GM23248 (cell line): ENCODE results near the gene ADAM12. TPM values are rescaled to one million over a fixed set of nuclear protein-coding genes. Genes with fewer than 3 reads are reported as not detected.

Experiments used
- DNase-seq: peaks from one replicate; pipeline ENCODE4 v3.0.0-alpha.2; 2015
- H2AFZ ChIP-seq: fragments of 200-600 bp; sonication (generic); 2 replicates; pipeline ENCODE4 v1.6.1; 2016; ENCODE audit warnings: antibody characterized with exemption
- H3F3A ChIP-seq: fragments of 200-600 bp; sonication (generic); 2 replicates; pipeline ENCODE4 v1.6.1; 2016; ENCODE audit warnings: mild to moderate bottlenecking, antibody characterized with exemption, mixed run types; ENCODE audit not compliant: insufficient read depth
- H3K27ac ChIP-seq: fragments of 200-600 bp; sonication (generic); 2 replicates; pipeline ENCODE4 v1.5.1; 2016; ENCODE audit warnings: mild to moderate bottlenecking
- H3K27me3 ChIP-seq: fragments of 200-600 bp; sonication (generic); replicated peaks from 2 replicates; pipeline ENCODE4 v1.6.1; 2016; ENCODE audit warnings: mild to moderate bottlenecking; ENCODE audit not compliant: insufficient read depth
- H3K36me3 ChIP-seq: fragments of 200-600 bp; sonication (generic); 2 replicates; pipeline ENCODE4 v1.6.1; 2016; ENCODE audit warnings: low read depth, mild to moderate bottlenecking
- H3K4me1 ChIP-seq: fragments of 200-600 bp; sonication (generic); 2 replicates; pipeline ENCODE4 v1.6.1; 2016; ENCODE audit warnings: mild to moderate bottlenecking; ENCODE audit not compliant: insufficient read depth
- H3K4me2 ChIP-seq: fragments of 200-600 bp; sonication (generic); one replicate; pipeline ENCODE4 v1.6.1; 2016; ENCODE audit warnings: mild to moderate bottlenecking; ENCODE audit not compliant: unreplicated experiment
- H3K4me3 ChIP-seq: fragments of 200-600 bp; sonication (generic); 2 replicates; pipeline ENCODE4 v1.5.1; 2016; ENCODE audit warnings: mild to moderate bottlenecking
- H3K79me2 ChIP-seq: fragments of 200-600 bp; sonication (generic); 2 replicates; pipeline ENCODE4 v1.6.1; 2016; ENCODE audit warnings: mild to moderate bottlenecking; ENCODE audit not compliant: insufficient read depth
- H3K9ac ChIP-seq: fragments of 200-600 bp; sonication (generic); 2 replicates; pipeline ENCODE4 v1.6.1; 2016; ENCODE audit warnings: mild to moderate bottlenecking
- H3K9me2 ChIP-seq: fragments of 200-600 bp; sonication (generic); 2 replicates; pipeline ENCODE4 v1.6.1; 2016; ENCODE audit warnings: mixed run types, mild to moderate bottlenecking, moderate library complexity; ENCODE audit not compliant: insufficient read depth
- H3K9me3 ChIP-seq: fragments of 200-600 bp; sonication (generic); one replicate; pipeline ENCODE4 v1.6.1; 2017; ENCODE audit warnings: low read depth
- H4K20me1 ChIP-seq: fragments of 200-600 bp; sonication (generic); 2 replicates; pipeline ENCODE4 v1.6.0; 2016; ENCODE audit not compliant: insufficient read depth
- EZH2 ChIP-seq: fragments of 200-600 bp; sonication (generic); IDR thresholded peaks from 2 replicates; pipeline ENCODE4 v1.6.1; 2018; ENCODE audit warnings: antibody characterized with exemption, mild to moderate bottlenecking; ENCODE audit not compliant: insufficient read depth, poor library complexity, severe bottlenecking
- EZH2phosphoT487 ChIP-seq: fragments of 200-600 bp; sonication (generic); IDR thresholded peaks from 2 replicates; pipeline ENCODE4 v1.6.1; 2018; ENCODE audit warnings: antibody characterized with exemption, moderate library complexity, mild to moderate bottlenecking, low read depth; ENCODE audit not compliant: insufficient read depth
- WGBS, 2 experiments: methylation state at CpG; one replicate each; pipeline ENCODE4 v1.1.6; 2015 to 2017; ENCODE audit warnings: low lambda C conversion rate in 2 of 2, low coverage in 1 of 2; ENCODE audit errors: missing lambda C conversion rate in 2 of 2; 5-methylcytosine and 5-hydroxymethylcytosine counted together
- in situ Hi-C: fragments of 300-500 bp; cut with MboI; formaldehyde crosslinking; loops from 2 replicates; pipeline ENCODE4 v1.15.0; 2020
- polyA plus RNA-seq: library from polyadenylated mRNA; unstranded; fragments of >200 nt; fragmentation: Nextera tagmentation; extraction: Ambion mirVana; gene quantifications from 2 replicates; pipeline ENCODE4 v1.2.1, GENCODE V29; 2016
- total RNA-seq: library from RNA; depleted of rRNA; stranded (reverse); fragments of >200 nt; shearing (Covaris generic); gene quantifications from 2 replicates; pipeline ENCODE4 v1.2.3, GENCODE V29; 2014

The ADAM12 gene
- total and polyA plus RNA-seq, 2 experiments from 2014 or later, result 58.4 to 127 TPM

- no peaks in the 10 kb centered on the region for H3K9me2 ChIP-seq
- no peaks in the 10 kb centered on the region for H3F3A ChIP-seq
- H2AFZ ChIP-seq, result no peak overlapping the region
- H3K4me1 ChIP-seq, result peaks cover 8% of the 10 kb centered on the region
- H3K27ac ChIP-seq, result no peak overlapping the region
- no peaks in the 10 kb centered on the region for H3K36me3 ChIP-seq
- no peaks in the 10 kb centered on the region for H3K79me2 ChIP-seq
- WGBS, 2 experiments, result 77 to 83% methylated on average over 2 of the region's 2 CpGs
- peak; percentile 61 for DNase-seq
- no peak overlapping the region for H3K4me3 ChIP-seq
- no peaks in the 10 kb centered on the region for H3K9me3 ChIP-seq
- H3K9ac ChIP-seq, result no peak overlapping the region
- TF ChIP-seq EZH2phosphoT487 (no peak), EZH2 (no peak)
- H4K20me1 ChIP-seq, result no peaks in the 10 kb centered on the region
- H3K4me2 ChIP-seq, result no peak overlapping the region
- in situ Hi-C loops, result no loop called here
- H3K27me3 ChIP-seq, result no peaks in the 10 kb centered on the region
Measured at GRCh38 chr10:126407831-126408230, 19.6 kb upstream of the ADAM12 start.

GRCh38 chr10:126405239-126405775, 17.0 kb upstream of the ADAM12 start:
- Histone ChIP-seq H3K4me2 (no peak overlapping the region), H3K79me2 (no peaks in the 10 kb centered on the region), H3F3A (no peaks in the 10 kb centered on the region)

GRCh38 chr10:126402721-126403695, 14.7 kb upstream of the ADAM12 start:
- DNase-seq, result no peak
- no peak overlapping the region for H3K4me2 ChIP-seq
- 95 to 96% methylated on average over 7 of the region's 7 CpGs for WGBS, 2 experiments
- no peak overlapping the region for H3K9ac ChIP-seq
- no peaks in the 10 kb centered on the region for H3K9me2 ChIP-seq
- H3K27ac ChIP-seq, result no peak overlapping the region
- in situ Hi-C loops, result no loop called here
- H3K79me2 ChIP-seq, result no peaks in the 10 kb centered on the region
- H3K9me3 ChIP-seq, result no peaks in the 10 kb centered on the region
- no peaks in the 10 kb centered on the region for H3K27me3 ChIP-seq
- H4K20me1 ChIP-seq, result no peaks in the 10 kb centered on the region
- no peaks in the 10 kb centered on the region for H3K36me3 ChIP-seq
- peaks cover 13% of the 10 kb centered on the region; the same call in 1 of the 2 replicates for H3F3A ChIP-seq
- no peak for TF ChIP-seq EZH2
- no peak overlapping the region for H2AFZ ChIP-seq
- no peak overlapping the region for H3K4me3 ChIP-seq
- H3K4me1 ChIP-seq, result peaks cover 20% of the 10 kb centered on the region

More at GRCh38 chr10:126405239-126405775, 17.0 kb upstream of the ADAM12 start:
- 97 to 98% methylated on average over 6 of the region's 6 CpGs for WGBS, 2 experiments
- no peak overlapping the region for H3K4me3 ChIP-seq
- DNase-seq, result no peak
- no peaks in the 10 kb centered on the region for H3K36me3 ChIP-seq
- no peaks in the 10 kb centered on the region for H4K20me1 ChIP-seq
- in situ Hi-C loops, result no loop called here
- peaks cover 8% of the 10 kb centered on the region for H3K4me1 ChIP-seq
- H3K27ac ChIP-seq, result no peak overlapping the region
- no peaks in the 10 kb centered on the region for H3K9me3 ChIP-seq
- H3K9ac ChIP-seq, result no peak overlapping the region
- TF ChIP-seq EZH2phosphoT487, result no peak
- TF ChIP-seq EZH2, result no peak
- H3K27me3 ChIP-seq, result no peaks in the 10 kb centered on the region
- H3K9me2 ChIP-seq, result no peaks in the 10 kb centered on the region
- no peak overlapping the region for H2AFZ ChIP-seq

GRCh38 chr10:126400641-126401040, 12.4 kb upstream of the ADAM12 start:
- Histone ChIP-seq H3K9me3 (no peaks in the 10 kb centered on the region), H3K36me3 (no peaks in the 10 kb centered on the region), H3K27ac (no peak overlapping the region), H3K4me1 (peaks cover 25% of the 10 kb centered on the region), H3K9ac (no peak overlapping the region), H3K27me3 (no peaks in the 10 kb centered on the region), H3K79me2 (no peaks in the 10 kb centered on the region), H3K9me2 (no peaks in the 10 kb centered on the region), H2AFZ (no peak overlapping the region), H4K20me1 (no peaks in the 10 kb centered on the region), H3F3A (peaks cover 28% of the 10 kb centered on the region), H3K4me3 (no peak overlapping the region), H3K4me2 (no peak overlapping the region)
- no peak for DNase-seq
- WGBS, 2 experiments, result 87 to 89% methylated on average over 4 of the region's 4 CpGs
- in situ Hi-C loops, result no loop called here
- TF ChIP-seq EZH2phosphoT487, result no peak
- no peak for TF ChIP-seq EZH2
